Measurements from ENCODE around the gene NRXN3.

Gene NRXN3

GRCh38 chr14:79899610-79900009 lies 1729.4 kb downstream of the NRXN3 start:
- no peak for DNase-seq

DNA sequence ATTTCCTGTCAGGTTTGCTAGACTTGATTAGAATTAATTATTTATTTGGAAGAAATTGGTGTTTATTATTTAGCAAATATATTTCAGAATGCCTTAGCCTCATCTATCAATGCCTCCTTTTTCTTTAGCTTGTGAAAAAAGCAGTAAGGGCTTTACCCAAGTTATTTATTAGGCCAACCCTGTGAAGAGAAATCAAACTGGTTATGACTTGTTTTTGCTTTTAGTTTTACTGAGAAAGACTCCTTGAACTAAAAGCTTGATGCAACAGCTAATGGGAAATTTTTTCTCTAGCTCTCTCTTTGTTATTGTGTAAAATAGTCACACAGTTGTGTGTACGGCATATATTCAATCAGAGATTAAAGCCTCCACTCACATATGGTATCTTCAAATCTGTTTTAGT lies 1734.3 kb downstream of the NRXN3 start:
- no peak for DNase-seq

DNA sequence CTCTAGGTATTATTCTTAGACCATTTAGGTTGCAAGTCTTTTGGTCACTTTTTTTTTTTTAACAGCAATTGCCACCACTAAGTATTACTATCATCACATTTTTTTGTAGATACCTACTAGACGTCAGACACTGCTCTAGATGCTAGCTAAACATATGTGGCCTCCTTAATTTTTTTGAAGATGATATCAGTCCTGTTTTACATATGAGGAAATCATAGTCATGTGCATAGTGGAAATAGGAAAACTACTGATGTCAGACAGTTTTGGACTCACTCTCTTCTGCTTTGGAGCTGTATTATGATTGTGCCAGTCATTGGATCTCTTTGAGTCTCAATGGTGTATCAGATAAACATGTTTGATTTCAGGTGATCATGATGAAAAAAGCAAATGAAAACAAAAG lies 1736.8 kb downstream of the NRXN3 start:
- no peak for DNase-seq

DNA sequence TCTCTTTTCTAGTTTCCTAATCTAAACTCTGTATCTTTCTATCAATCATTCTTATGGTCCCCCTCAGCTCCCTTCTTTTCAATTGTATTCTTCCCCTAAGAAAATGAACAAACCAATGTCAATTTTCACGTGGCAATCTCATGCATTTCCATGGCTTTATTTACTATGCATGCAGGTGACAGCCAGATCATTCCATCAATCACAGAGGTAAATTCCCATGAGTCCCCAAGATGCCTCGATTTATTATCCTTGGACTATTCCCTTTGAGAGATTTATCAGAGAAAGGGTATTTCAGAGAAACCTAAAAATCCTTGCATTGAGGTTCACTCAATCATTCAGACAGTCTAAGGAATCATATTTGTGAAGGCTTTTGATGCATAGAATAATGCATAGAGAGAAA lies 1739.9 kb downstream of the NRXN3 start:
- no peak for DNase-seq

- no peak for DNase-seq
Measured at GRCh38 chr14:79911744-79912143, 1741.6 kb downstream of the NRXN3 start.

GRCh38 chr14:79914595-79914994 lies 1744.4 kb downstream of the NRXN3 start:
- no peak for DNase-seq

DNA sequence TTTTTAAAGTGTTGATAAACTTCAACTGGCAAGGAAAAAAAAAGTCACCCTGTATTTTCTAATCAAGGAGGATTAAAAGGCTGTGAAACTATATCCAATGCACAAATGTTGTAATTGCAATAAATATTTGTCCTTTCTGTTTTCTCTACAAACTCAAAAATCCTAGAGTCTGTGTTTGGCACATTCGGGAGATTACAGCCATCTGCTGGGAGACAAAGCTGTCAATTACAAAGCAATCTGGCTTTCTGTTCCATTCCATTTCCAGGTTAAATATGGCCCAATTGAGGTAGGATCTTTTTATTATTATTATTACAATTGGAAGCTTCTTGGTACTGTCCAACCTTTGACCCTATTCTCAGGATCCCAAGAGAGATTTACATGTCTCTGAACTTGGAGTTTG lies 1745.2 kb downstream of the NRXN3 start:
- DNase-seq: no peak

DNA sequence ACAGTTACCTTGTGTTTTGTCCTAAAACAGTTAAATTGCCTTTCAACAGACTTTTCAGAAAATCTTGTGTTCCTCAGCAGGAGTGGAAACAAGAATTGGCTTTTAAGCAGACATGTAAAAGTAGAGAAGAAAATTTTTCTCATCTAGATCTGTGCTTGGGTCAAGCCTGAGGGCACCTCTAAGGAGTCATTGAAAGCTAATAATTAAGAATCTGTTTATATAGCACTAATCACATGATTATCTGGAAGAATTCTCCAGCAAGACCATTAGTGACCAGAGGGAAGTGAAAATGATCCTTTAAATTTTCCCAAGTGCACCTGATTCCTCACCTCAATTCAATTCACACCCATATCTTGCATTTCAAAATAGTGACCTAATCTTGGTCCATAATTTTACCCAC lies 1746.1 kb downstream of the NRXN3 start:
- DNase-seq: no peak

- no peak for DNase-seq
Measured at GRCh38 chr14:79916892-79917291, 1746.7 kb downstream of the NRXN3 start.
